Fibroblast of villous mesenchyme (primary cell): ENCODE data around the gene IRF2. TPM values are rescaled to one million over a fixed set of nuclear protein-coding genes. Genes with fewer than 3 reads are reported as not detected.
A peak's percentile ranks its signal among the peaks of the same experiment; 100 is the strongest.
"Not testable (repeated sequence)": the region's sequence is repeated elsewhere in the genome, so short reads cannot be mapped to it uniquely, and the experiment has no call there.

Experiments used
- DNase-seq: peaks from one replicate; pipeline ENCODE4 v3.0.0-alpha.2; 2010; ENCODE audit warnings: low read depth
- H3K4me3 ChIP-seq: 2 replicates; pipeline ENCODE4 v1.5.1; 2011; ENCODE audit warnings: low read depth, mild to moderate bottlenecking, low read length
- total RNA-seq: library from RNA; depleted of rRNA; stranded (reverse); fragments of >200 nt; gene quantifications from 2 replicates; pipeline ENCODE4 v1.2.3, GENCODE V29; 2012
- TF ChIP-seq, protein P1 (sequence below): IDR thresholded peaks from 2 replicates; pipeline ENCODE4 v1.5.1; 2012; ENCODE audit warnings: low read depth, mild to moderate bottlenecking, low read length; ENCODE audit not compliant: insufficient read depth

The IRF2 gene
- total RNA-seq, 1 donor, result 42.3 TPM

DNA sequence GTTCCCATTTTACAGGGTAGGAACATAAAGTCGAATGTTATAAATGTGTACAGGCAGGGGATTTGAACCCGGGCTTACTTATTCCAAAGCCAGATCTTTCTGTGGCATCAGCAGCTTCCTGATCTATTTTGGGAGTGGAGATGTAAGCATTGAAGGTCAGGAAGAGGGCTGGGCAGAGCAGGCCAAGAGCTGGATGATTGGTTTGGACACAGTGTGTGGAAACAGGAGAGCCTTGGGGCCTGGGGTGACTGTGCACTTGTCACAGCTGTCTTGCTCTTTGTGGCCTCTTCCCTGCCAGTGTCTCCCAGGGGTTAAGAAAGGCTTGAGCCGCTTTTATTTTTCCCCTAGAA, 128.8 kb downstream of the IRF2 start:
- no peak overlapping the region for H3K4me3 ChIP-seq
- TF ChIP-seq, protein P1, sequence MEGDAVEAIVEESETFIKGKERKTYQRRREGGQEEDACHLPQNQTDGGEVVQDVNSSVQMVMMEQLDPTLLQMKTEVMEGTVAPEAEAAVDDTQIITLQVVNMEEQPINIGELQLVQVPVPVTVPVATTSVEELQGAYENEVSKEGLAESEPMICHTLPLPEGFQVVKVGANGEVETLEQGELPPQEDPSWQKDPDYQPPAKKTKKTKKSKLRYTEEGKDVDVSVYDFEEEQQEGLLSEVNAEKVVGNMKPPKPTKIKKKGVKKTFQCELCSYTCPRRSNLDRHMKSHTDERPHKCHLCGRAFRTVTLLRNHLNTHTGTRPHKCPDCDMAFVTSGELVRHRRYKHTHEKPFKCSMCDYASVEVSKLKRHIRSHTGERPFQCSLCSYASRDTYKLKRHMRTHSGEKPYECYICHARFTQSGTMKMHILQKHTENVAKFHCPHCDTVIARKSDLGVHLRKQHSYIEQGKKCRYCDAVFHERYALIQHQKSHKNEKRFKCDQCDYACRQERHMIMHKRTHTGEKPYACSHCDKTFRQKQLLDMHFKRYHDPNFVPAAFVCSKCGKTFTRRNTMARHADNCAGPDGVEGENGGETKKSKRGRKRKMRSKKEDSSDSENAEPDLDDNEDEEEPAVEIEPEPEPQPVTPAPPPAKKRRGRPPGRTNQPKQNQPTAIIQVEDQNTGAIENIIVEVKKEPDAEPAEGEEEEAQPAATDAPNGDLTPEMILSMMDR, result no peak
- DNase-seq, result peak; percentile 32

- TF ChIP-seq, protein P1, result no peak
- no peak overlapping the region for H3K4me3 ChIP-seq
- DNase-seq, result no peak
Observed at GRCh38 chr4:184344899-184345572, 129.3 kb downstream of the IRF2 start.

- TF ChIP-seq, protein P1, result no peak
- no peak for DNase-seq
Observed at GRCh38 chr4:184344435-184344834, 129.9 kb downstream of the IRF2 start.

DNA sequence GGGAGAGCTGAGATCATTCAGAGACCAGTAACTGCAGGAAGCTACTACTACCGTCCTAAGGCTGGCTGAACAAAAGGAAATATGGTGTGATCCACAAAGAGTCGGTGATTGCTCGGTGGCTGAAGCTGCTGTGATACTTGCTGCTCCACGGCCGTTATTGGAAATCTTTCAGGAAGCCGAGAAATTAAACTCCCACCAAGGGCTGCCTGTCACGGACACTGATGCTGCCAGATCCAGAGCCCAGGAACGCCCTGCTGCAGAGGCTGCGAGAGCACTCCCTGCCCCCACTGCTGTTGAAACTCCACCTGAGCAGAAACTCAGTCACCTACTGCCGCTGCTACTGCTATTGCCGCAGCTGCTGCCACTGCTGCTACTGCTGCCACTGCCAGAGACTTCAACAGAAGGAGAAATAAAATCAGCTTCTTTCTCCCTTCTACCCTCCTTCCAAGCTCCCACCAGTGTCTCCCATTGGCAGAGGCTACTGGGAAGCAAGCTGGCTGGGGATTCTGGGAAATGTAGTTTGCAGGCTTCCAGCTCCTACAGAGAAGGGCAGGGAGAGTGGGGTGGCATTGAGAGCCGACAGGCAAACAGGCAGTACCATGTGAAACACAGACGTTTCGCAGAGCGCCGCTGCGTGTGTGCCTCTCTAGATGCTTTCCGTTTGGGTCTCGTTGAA, 130.7 kb downstream of the IRF2 start:
- TF ChIP-seq, protein P1, result no peak
- peak overlapping the region; percentile 84 for H3K4me3 ChIP-seq
- DNase-seq, result peak; percentile 75

More at GRCh38 chr4:184344435-184344834, 129.9 kb downstream of the IRF2 start:
- H3K4me3 ChIP-seq, result no peak overlapping the region

GRCh38 chr4:184342857-184343237, 131.5 kb downstream of the IRF2 start:
- not testable (repeated sequence) for DNase-seq, H3K4me3 ChIP-seq

GRCh38 chr4:184342167-184342856, 132.0 kb downstream of the IRF2 start:
- TF ChIP-seq, protein P1, result no peak
- DNase-seq, result no peak
- H3K4me3 ChIP-seq, result no peak overlapping the region

- H3K4me3 ChIP-seq, result not testable (repeated sequence)
- DNase-seq, result peak; percentile 16
Observed at GRCh38 chr4:184339398-184340193, 134.8 kb downstream of the IRF2 start.
